Loucy (cell line): ENCODE data around the gene RAB11FIP3.

ENCODE experiments used
- H2AFZ ChIP-seq: fragments of 200-600 bp; sonication (generic); 2 replicates; pipeline ENCODE4 v1.6.0; 2016; ENCODE audit warnings: antibody characterized with exemption, mild to moderate bottlenecking, low read length, moderate library complexity
- H3F3A ChIP-seq: fragments of 200-600 bp; 2 replicates; pipeline ENCODE4 v1.6.0; 2016; ENCODE audit warnings: antibody characterized with exemption, low read depth, mild to moderate bottlenecking
- H3K27me3 ChIP-seq: fragments of 200-600 bp; sonication (generic); 2 replicates; pipeline ENCODE4 v1.6.1; 2014; ENCODE audit warnings: low read length, mild to moderate bottlenecking; ENCODE audit not compliant: insufficient read depth, poor library complexity, severe bottlenecking
- H3K36me3 ChIP-seq: fragments of 200-600 bp; sonication (generic); 2 replicates; pipeline ENCODE4 v1.6.1; 2016; ENCODE audit warnings: low read length; ENCODE audit not compliant: insufficient read depth
- H3K4me1 ChIP-seq: fragments of 200-600 bp; sonication (generic); 2 replicates; pipeline ENCODE4 v1.5.1; 2014; ENCODE audit warnings: low read length, mild to moderate bottlenecking; ENCODE audit not compliant: insufficient read depth, poor library complexity, severe bottlenecking
- H3K4me2 ChIP-seq: fragments of 200-600 bp; sonication (generic); 2 replicates; pipeline ENCODE4 v1.6.0; 2014; ENCODE audit warnings: antibody characterized with exemption, low read length, low read depth, mild to moderate bottlenecking; ENCODE audit not compliant: poor library complexity, severe bottlenecking
- H3K4me3 ChIP-seq: fragments of 200-600 bp; sonication (generic); 2 replicates; pipeline ENCODE4 v1.5.1; 2014; ENCODE audit warnings: low read length, mild to moderate bottlenecking, mixed read lengths; ENCODE audit not compliant: poor library complexity, severe bottlenecking
- H3K79me2 ChIP-seq: fragments of 200-600 bp; sonication (generic); 2 replicates; pipeline ENCODE4 v1.6.1; 2014; ENCODE audit warnings: low read length; ENCODE audit not compliant: insufficient read depth
- H3K9ac ChIP-seq: fragments of 200-600 bp; sonication (generic); 2 replicates; pipeline ENCODE4 v1.6.0; 2014; ENCODE audit warnings: mild to moderate bottlenecking, low read depth, low read length, moderate library complexity; ENCODE audit not compliant: poor library complexity, severe bottlenecking
- H3K9me2 ChIP-seq: fragments of 200-600 bp; sonication (generic); replicated peaks from 2 replicates; pipeline ENCODE4 v1.6.1; 2016; ENCODE audit warnings: low read depth, low read length, mixed read lengths
- H3K9me3 ChIP-seq: fragments of 200-600 bp; sonication (generic); 2 replicates; pipeline ENCODE4 v1.6.1; 2014; ENCODE audit warnings: mild to moderate bottlenecking, antibody characterized with exemption, low read length, low read depth; ENCODE audit not compliant: insufficient read depth
- H4K20me1 ChIP-seq: fragments of 200-600 bp; sonication (generic); 2 replicates; pipeline ENCODE4 v1.6.0; 2014; ENCODE audit warnings: antibody characterized with exemption, low read length, mild to moderate bottlenecking; ENCODE audit not compliant: insufficient read depth, poor library complexity, severe bottlenecking
- CTCF ChIP-seq: fragments of 200-600 bp; sonication (generic); conservative IDR thresholded peaks from 2 replicates; pipeline ENCODE4 v1.5.1; 2014; ENCODE audit warnings: mild to moderate bottlenecking, antibody characterized with exemption, low read length
- EZH2phosphoT487 ChIP-seq: fragments of 200-600 bp; IDR thresholded peaks from 2 replicates; pipeline ENCODE4 v1.6.1; 2018; ENCODE audit warnings: antibody characterized with exemption, mild to moderate bottlenecking, moderate library complexity, borderline replicate concordance

RAB11FIP3 gene

DNA sequence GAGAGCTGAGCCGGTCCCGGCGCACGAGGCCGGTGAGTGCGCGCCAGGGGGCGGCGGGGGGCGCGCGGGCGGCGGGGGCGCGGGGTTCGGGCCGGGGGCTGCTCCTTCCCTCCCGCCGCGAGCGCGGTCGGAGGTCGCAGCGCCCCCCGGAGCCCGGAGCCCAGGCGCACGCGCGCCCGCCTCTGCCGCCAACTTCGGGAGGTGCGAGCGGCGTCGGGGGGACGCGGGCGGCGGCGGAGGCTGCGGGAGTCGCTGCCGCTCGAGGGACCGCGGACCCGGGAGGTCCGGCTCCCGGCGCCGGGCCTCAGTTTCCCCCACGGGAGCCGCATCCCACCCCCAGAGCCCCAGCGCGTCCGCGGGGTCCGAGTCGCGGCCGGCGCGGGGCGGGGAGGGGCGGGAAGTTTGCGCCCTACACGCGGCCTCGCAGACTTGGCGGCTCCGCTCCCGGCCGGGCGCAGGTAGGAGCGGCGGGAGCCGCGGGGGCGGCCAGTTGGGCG, 134.8 kb downstream of the RAB11FIP3 start, which contains the start of gene PRR35:
TSS of gene PRR35 (plus strand) at position 191 of the 497 bp plus-strand sequence. CDS start 2,901 bp downstream, outside the sequence.
- no peak within 1 kb of the TSS for H2AFZ ChIP-seq
- H3K9ac ChIP-seq = no peak within 1 kb of the TSS
- TF ChIP-seq CTCF = no peak
- TF ChIP-seq EZH2phosphoT487 = no peak
- H3K27me3 ChIP-seq = no peaks in the 10 kb centered on the region
- no peaks in the 10 kb centered on the region for H3K4me1 ChIP-seq
- no peaks in the 10 kb centered on the region for H3K9me3 ChIP-seq
- H3K79me2 ChIP-seq = no peaks in the 10 kb centered on the region
- H3K4me3 ChIP-seq = no peak within 1 kb of the TSS
- H3K36me3 ChIP-seq = no peaks in the 10 kb centered on the region
- no peaks in the 10 kb centered on the region for H3K9me2 ChIP-seq
- no peaks in the 10 kb centered on the region for H4K20me1 ChIP-seq
- no peak within 1 kb of the TSS for H3K4me2 ChIP-seq
- no peaks in the 10 kb centered on the region for H3F3A ChIP-seq

- no peaks in the 10 kb centered on the region for H3K36me3 ChIP-seq
- H3K9me3 ChIP-seq = no peaks in the 10 kb centered on the region
- no peaks in the 10 kb centered on the region for H4K20me1 ChIP-seq
- no peaks in the 10 kb centered on the region for H3K4me1 ChIP-seq
- no peaks in the 10 kb centered on the region for H3F3A ChIP-seq
- no peaks in the 10 kb centered on the region for H3K27me3 ChIP-seq
- TF ChIP-seq CTCF (no peak), EZH2phosphoT487 (no peak)
- no peak overlapping the region for H3K4me2 ChIP-seq
- no peak overlapping the region for H3K9ac ChIP-seq
- H2AFZ ChIP-seq = no peak overlapping the region
- no peaks in the 10 kb centered on the region for H3K9me2 ChIP-seq
- H3K4me3 ChIP-seq = no peak overlapping the region
- no peaks in the 10 kb centered on the region for H3K79me2 ChIP-seq
Observed at GRCh38 chr16:560701-561412, 135.4 kb downstream of the RAB11FIP3 start.

- H3K27me3 ChIP-seq = no peaks in the 10 kb centered on the region
- no peak overlapping the region for H3K9ac ChIP-seq
- H3K4me3 ChIP-seq = no peak overlapping the region
- no peaks in the 10 kb centered on the region for H3K9me3 ChIP-seq
- no peaks in the 10 kb centered on the region for H4K20me1 ChIP-seq
- no peak overlapping the region for H3K4me2 ChIP-seq
- no peaks in the 10 kb centered on the region for H3K9me2 ChIP-seq
- TF ChIP-seq EZH2phosphoT487 (no peak), CTCF (no peak)
- no peaks in the 10 kb centered on the region for H3K36me3 ChIP-seq
- H3K4me1 ChIP-seq = peaks cover 2% of the 10 kb centered on the region
- no peak overlapping the region for H2AFZ ChIP-seq
- no peaks in the 10 kb centered on the region for H3F3A ChIP-seq
- H3K79me2 ChIP-seq = no peaks in the 10 kb centered on the region
Observed at GRCh38 chr16:561413-561794, 136.0 kb downstream of the RAB11FIP3 start.
